ENCODE results near the gene NAT8. TPM values are rescaled to one million over a fixed set of nuclear protein-coding genes. Genes with fewer than 3 reads are reported as not detected.

The NAT8 gene
- total RNA-seq, 1 experiment from 2014 or later, result not detected

- Histone ChIP-seq H3K27ac (ENCODE audit: low read length) (no peak overlapping the region), H3K36me3 (ENCODE audit: control insufficient read depth, insufficient read depth, low read length) (no peaks in the 10 kb centered on the region), H3K9me3 (ENCODE audit: control insufficient read depth, insufficient read depth, low read depth, low read length) (no peaks in the 10 kb centered on the region), H3K4me1 (ENCODE audit: control insufficient read depth, insufficient read depth, low read length) (no peaks in the 10 kb centered on the region), H3K27me3 (ENCODE audit: control insufficient read depth, insufficient read depth, low read length) (no peaks in the 10 kb centered on the region), H3K4me3 (ENCODE audit: low read depth in 2 of 2, low read length in 2 of 2) (no peak overlapping the region)
- no peak for ATAC-seq
- BruUV-seq (replicated peaks), result no TSS peak
- in situ Hi-C loops (cut with HindIII; ENCODE audit: low pct_unique_long_range_greater_than_20kb, low sequenced_read_pairs), result no loop called here
- intact Hi-C loops (cut with micrococcal nuclease; ENCODE audit: unreplicated experiment), result no loop called here
- ChIA-PET CTCF (no interaction called here), POLR2A (no interaction called here)
- DNase-seq (ENCODE audit: low read depth, low spot score), result no peak
- TF ChIP-seq POLR2AphosphoS5 (IDR thresholded peaks at IDR 0.05; ENCODE audit: low read depth, low read length) (no peak), CTCF (IDR thresholded peaks at IDR 0.05) (no peak), SIN3A (IDR thresholded peaks at IDR 0.05; ENCODE audit: borderline replicate concordance, insufficient read depth, low read depth, low read length) (no peak), TCF7L2 (IDR thresholded peaks at IDR 0.05; ENCODE audit: low read depth, low read length) (no peak)
- TF ChIP-seq, protein P1, sequence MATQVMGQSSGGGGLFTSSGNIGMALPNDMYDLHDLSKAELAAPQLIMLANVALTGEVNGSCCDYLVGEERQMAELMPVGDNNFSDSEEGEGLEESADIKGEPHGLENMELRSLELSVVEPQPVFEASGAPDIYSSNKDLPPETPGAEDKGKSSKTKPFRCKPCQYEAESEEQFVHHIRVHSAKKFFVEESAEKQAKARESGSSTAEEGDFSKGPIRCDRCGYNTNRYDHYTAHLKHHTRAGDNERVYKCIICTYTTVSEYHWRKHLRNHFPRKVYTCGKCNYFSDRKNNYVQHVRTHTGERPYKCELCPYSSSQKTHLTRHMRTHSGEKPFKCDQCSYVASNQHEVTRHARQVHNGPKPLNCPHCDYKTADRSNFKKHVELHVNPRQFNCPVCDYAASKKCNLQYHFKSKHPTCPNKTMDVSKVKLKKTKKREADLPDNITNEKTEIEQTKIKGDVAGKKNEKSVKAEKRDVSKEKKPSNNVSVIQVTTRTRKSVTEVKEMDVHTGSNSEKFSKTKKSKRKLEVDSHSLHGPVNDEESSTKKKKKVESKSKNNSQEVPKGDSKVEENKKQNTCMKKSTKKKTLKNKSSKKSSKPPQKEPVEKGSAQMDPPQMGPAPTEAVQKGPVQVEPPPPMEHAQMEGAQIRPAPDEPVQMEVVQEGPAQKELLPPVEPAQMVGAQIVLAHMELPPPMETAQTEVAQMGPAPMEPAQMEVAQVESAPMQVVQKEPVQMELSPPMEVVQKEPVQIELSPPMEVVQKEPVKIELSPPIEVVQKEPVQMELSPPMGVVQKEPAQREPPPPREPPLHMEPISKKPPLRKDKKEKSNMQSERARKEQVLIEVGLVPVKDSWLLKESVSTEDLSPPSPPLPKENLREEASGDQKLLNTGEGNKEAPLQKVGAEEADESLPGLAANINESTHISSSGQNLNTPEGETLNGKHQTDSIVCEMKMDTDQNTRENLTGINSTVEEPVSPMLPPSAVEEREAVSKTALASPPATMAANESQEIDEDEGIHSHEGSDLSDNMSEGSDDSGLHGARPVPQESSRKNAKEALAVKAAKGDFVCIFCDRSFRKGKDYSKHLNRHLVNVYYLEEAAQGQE (IDR thresholded peaks at IDR 0.05; ENCODE audit: insufficient read depth in 1 of 2, low read depth in 2 of 2, low read length in 1 of 2), result no peak
Measured at GRCh38 chr2:73640946-73641766, 1.1 kb downstream of the NAT8 start.

DNA sequence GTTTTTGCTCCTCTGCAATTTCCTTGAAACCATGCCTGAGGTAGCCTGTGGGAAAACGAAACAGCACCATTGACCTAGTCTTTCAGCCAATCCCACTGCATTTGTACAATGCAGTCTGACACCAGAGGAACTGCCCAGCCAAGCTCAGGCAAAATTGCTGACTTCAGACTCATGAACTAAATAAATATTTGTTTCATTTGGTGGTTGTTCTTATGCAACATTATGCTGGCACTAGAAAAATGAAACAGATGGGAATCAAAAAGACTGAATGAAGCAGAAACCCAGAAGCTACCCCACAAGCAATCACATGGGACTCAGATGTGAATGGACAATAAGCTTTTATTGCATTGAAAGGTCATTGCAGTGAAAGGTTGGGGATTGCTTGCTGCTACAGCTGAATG, 1.7 kb downstream of the NAT8 start:
- ChIA-PET CTCF (no interaction called here), POLR2A (no interaction called here)
- Histone ChIP-seq H3K4me1 (ENCODE audit: control insufficient read depth, insufficient read depth, low read length) (no peaks in the 10 kb centered on the region), H3K27ac (ENCODE audit: low read length) (no peak overlapping the region), H3K4me3 (ENCODE audit: low read depth in 2 of 2, low read length in 2 of 2) (no peak overlapping the region), H3K36me3 (ENCODE audit: control insufficient read depth, insufficient read depth, low read length) (no peaks in the 10 kb centered on the region), H3K27me3 (ENCODE audit: control insufficient read depth, insufficient read depth, low read length) (no peaks in the 10 kb centered on the region), H3K9me3 (ENCODE audit: control insufficient read depth, insufficient read depth, low read depth, low read length) (no peaks in the 10 kb centered on the region)
- ATAC-seq, result no peak
- intact Hi-C loops (cut with micrococcal nuclease; ENCODE audit: unreplicated experiment), result no loop called here
- in situ Hi-C loops (cut with HindIII; ENCODE audit: low pct_unique_long_range_greater_than_20kb, low sequenced_read_pairs), result no loop called here
- TF ChIP-seq TCF7L2 (IDR thresholded peaks at IDR 0.05; ENCODE audit: low read depth, low read length) (no peak), SIN3A (IDR thresholded peaks at IDR 0.05; ENCODE audit: borderline replicate concordance, insufficient read depth, low read depth, low read length) (no peak), CTCF (IDR thresholded peaks at IDR 0.05) (no peak), POLR2AphosphoS5 (IDR thresholded peaks at IDR 0.05; ENCODE audit: low read depth, low read length) (no peak)
- TF ChIP-seq, protein P1 (IDR thresholded peaks at IDR 0.05; ENCODE audit: insufficient read depth in 1 of 2, low read depth in 2 of 2, low read length in 1 of 2), result no peak
- no TSS peak for BruUV-seq (replicated peaks)
- DNase-seq (ENCODE audit: low read depth, low spot score), result no peak
